Ramos (cell line): ENCODE measurements around the gene ZSCAN10.

Experiments used
- in situ Hi-C: fragments of 300-500 bp; cut with MboI; formaldehyde crosslinking; loops from one replicate; pipeline ENCODE4 v1.14.3; 2022; ENCODE audit warnings: low sequenced_read_pairs; ENCODE audit not compliant: unreplicated experiment

Gene ZSCAN10

GRCh38 chr16:3135126-3135715 is 36.1 kb upstream of the ZSCAN10 start:
- in situ Hi-C loops = no loop called here

- in situ Hi-C loops = no loop called here
Observed at GRCh38 chr16:3134338-3135125, 35.4 kb upstream of the ZSCAN10 start, which contains the start of gene ZNF213. Gene ZNF213 (plus strand): TSS chr16:3135029. CDS start chr16:3137281, 2,252 bp downstream.

DNA sequence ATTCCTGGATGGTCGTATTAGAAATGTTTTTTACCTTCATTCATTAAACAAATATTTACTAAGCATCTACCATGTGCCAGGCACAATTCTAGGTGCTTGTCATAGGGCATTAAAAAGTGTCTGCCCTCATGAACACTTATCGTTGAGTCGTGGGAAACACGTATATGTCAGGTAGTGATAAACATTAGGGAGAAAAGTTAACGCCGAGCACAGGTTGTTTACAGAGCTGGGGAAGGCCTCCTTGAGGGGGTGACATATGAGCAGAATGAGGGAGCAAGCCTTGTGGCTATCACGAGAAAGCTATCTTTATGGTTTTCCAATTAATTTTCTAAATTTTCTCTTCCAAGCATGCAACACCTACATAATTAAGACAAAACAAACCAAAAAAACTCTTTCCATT is 34.8 kb upstream of the ZSCAN10 start:
- in situ Hi-C loops = no loop called here

- in situ Hi-C loops = no loop called here
Observed at GRCh38 chr16:3131755-3132377, 32.8 kb upstream of the ZSCAN10 start.

DNA sequence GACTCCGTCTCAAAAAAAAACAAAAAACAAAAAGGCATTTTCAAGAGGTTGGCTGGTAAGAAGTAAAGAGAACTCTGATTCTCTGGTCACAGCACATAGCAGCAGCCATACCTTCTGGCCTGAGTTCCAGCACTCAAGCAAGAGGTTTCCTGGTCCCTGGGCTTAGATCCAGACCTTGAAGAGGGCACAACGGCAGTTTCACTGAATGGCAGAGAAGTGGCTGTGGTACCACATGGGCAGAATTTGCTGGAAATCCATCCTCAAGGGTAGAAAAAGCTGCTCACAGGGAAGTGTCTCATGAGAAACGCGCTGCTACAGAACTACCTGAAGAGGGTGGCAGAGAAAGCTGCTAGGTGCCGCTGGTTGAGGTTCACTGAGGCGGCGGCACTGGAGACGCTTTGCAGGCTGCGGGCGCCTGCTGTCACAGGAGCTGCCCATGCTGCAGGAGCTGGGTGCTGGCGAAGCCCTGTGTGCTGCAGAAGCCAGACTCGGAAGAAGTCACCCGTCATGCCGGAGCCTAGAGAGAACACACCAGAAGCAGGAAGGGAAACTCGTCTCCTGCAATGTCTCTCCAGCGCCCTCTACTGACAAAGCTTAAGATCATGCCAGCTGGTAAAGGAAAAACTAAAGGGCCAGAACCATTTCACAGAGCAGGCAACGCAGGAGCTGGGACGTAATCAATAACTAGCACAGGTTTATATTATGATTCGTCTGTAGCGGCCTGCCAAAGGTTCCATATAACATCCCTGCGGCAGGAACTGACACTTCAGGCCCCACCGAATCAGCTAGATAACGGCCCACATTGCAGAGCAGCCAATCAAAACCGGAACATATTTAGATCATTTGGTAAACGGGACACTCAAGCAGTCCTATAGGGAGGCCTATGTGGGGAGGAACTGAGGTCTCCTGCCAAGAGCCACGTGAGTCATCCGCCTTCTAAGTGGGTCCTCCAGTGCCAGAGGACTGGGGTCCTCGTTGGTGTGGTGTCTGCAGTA is 30.3 kb upstream of the ZSCAN10 start:
- in situ Hi-C loops = no loop called here

GRCh38 chr16:3127745-3128144 is 28.7 kb upstream of the ZSCAN10 start:
- in situ Hi-C loops = no loop called here

DNA sequence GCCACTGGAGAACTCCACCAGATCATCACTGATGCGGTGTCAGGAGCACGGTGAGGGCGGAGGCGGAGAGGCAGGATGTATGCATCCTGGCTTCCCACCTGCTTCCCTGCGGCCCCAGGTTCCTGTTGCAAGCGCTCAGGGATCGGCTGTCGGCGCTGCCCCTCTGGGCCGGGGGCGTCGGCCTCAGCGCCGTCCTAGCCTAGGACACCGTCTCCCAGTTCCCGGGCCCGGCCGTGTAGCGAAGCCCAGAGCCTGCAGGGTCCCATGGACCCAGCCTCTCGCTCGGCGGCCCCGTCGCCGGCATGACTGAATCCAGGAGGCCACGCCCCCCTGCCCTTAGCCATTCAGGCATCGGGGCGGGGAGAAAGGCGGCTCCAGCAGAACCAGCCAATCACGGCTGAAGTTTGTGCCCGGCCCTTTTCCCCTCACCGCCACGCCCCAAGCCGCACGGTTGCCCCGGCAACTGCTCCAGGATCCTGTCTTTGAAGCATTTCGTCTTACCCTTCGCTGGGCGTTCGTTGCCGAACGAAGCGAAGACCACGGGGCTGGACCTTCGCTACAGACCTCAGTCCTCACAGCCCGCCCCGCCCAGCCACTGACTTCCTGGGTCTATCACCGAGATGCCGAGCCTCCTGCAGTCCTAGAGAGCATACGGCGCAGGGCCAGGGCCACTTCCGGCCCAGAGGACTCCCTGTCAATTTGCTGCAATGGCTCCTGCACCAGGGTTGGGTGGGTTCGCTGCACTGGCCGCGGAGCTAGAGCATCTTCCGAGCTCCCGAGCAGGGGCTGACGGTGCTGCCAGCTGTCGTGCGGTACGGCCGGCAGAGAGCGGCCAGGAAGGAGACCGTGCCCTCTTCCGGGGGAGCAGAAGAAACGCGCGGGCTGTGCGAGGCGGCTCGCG is 25.1 kb upstream of the ZSCAN10 start:
- in situ Hi-C loops = no loop called here

- in situ Hi-C loops = no loop called here
Observed at GRCh38 chr16:3122926-3123570, 24.0 kb upstream of the ZSCAN10 start.

- in situ Hi-C loops = no loop called here
Observed at GRCh38 chr16:3121851-3122467, 22.9 kb upstream of the ZSCAN10 start.

GRCh38 chr16:3120435-3120834 is 21.3 kb upstream of the ZSCAN10 start:
- in situ Hi-C loops = no loop called here

GRCh38 chr16:3119701-3120408 is 20.8 kb upstream of the ZSCAN10 start:
- in situ Hi-C loops = no loop called here

DNA sequence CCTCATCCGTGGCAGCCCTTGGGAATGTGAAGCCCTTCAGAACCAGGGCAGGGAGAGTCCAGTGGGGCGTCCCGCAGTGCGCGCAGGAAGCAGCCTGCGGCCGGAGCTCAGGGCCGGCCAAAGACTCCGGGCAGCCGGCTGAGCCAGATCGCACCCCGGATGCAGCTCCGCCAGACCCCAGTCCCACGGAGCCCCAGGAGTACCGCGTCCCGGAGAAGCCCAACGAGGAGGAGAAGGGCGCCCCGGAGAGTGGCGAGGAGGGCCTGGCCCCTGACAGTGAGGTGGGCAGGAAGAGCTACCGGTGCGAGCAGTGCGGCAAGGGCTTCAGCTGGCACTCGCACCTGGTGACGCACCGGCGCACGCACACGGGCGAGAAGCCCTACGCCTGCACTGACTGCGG is 20.2 kb upstream of the ZSCAN10 start:
- in situ Hi-C loops = no loop called here

DNA sequence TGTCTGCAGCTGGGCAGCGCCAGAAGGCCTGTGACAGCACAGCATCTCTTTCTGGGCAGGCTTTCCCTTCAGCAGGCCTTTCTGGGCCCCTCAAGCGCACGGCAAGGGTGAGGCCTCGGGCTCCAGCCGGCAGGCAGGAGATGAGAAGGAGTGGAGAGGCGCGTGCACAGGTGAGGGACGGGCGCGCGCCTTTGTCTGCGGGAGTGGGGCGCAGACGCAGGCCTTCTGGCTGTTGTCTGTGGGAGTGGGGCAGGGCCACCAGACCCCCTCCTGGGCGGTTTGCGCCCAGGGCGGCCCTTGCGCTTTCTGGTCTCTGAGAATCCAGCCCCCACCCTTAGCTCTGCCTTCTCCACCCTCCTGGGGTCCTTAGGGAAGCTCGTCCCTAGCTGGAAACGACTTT is 19.8 kb upstream of the ZSCAN10 start:
- in situ Hi-C loops = no loop called here

DNA sequence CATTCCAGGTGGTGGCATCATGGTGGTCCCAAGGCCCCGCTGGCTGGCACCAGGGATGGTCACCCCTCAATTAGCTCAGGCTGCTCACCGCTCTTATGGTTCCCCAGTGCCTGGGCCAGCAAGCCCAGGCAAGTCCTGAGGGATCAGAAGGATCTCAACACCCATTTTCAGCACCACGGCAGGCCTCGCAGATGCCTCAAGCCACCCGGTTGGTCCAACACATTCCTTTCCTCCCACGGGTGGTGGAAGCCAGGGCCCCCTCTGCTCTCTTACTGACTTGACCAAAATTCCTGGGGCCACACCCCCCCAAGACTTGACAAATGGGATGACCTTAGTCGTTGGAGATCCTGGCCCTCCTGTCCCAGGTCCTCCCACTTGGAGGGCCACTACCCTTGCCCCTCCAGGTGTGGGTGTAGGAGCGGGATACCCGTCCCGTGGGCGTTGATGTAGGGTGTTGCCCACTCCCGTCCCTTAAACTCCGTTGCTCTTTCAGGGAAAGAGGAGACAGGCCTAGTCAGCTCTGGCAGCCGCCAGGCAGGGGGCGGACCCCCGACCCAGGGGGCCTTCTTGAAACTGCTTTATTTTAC is 19.2 kb upstream of the ZSCAN10 start:
- in situ Hi-C loops = no loop called here

DNA sequence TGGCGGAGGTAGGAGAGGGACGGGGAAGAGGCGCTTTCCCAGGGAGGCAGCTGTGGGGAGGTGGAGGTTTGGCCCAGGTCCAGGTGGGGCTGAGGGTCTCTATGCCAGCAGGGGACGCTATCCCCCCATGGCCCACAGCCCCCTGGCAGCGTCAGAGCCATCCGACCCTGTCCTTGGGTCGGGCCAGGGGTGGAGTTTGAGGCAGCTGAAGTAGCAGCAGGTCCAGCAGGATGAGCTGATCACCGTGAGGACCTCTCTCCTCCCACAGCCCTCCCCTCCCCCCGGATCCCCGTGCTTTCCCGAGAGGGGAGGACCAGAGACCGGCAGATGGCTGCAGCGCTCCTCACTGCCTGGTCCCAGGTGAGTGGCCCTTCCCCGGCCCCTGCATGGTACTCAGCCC is 16.5 kb upstream of the ZSCAN10 start:
- in situ Hi-C loops = no loop called here

DNA sequence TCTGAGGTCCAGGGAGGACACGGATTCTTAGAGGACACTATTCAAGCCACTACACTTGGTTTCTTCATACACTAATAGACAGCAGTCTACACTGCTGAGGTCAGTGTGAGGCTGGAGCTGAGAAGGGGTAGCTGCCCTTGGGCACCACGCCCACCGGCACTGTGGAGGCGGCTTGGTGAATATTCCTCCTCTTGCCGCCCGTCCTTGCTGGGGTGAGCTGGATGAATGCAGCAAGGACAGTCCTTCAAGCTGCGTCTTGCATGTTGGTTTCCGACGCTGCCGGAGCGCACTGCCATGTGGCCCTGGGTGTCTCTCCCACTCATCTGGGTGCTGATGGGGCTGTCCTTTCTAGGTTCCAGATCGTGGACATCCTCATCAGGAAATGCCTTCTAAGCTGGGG is 15.9 kb upstream of the ZSCAN10 start:
- in situ Hi-C loops = no loop called here

GRCh38 chr16:3113765-3114479 is 14.8 kb upstream of the ZSCAN10 start:
- in situ Hi-C loops = no loop called here
